Measurements from ENCODE around the gene GDF10. TPM values are rescaled to one million over a fixed set of nuclear protein-coding genes. Genes with fewer than 3 reads are reported as not detected.

The GDF10 gene
- total and polyA plus RNA-seq, 2 donors (not counting 3 experiments of a cell fraction or from before 2014, with no cell fraction given), result not detected

- Histone ChIP-seq H4K20me1 (replicated peaks; ENCODE audit: control insufficient read depth, extremely low read depth, insufficient read depth, low read length) (no peaks in the 10 kb centered on the region), H3K9ac (replicated peaks; ENCODE audit: extremely low read depth, insufficient read depth, low read length) (no peak overlapping the region), H3K27ac (ENCODE audit: insufficient read depth, low read depth, low read length) (no peak overlapping the region), H3K27me3 (ENCODE audit: control insufficient read depth in 2 of 2, insufficient read depth in 2 of 2, low read length in 2 of 2) (no peaks in the 10 kb centered on the region), H3K4me1 (ENCODE audit: control insufficient read depth, extremely low read depth, insufficient read depth, low read length) (no peaks in the 10 kb centered on the region), H3K4me2 (ENCODE audit: insufficient read depth, low read length) (no peak overlapping the region), H3K79me2 (ENCODE audit: control insufficient read depth, insufficient read depth, low read length) (no peaks in the 10 kb centered on the region), H3K36me3 (ENCODE audit: control insufficient read depth in 2 of 2, extremely low read depth in 1 of 2, insufficient read depth in 2 of 2, low read length in 2 of 2) (no peaks in the 10 kb centered on the region), H3K9me3 (replicated peaks; ENCODE audit: control insufficient read depth, insufficient read depth, low read length) (no peaks in the 10 kb centered on the region), H3K9me1 (replicated peaks; ENCODE audit: control insufficient read depth, extremely low read depth, insufficient read depth, low read length) (no peaks in the 10 kb centered on the region), H3K4me3 (replicated peaks in 1 of 3; ENCODE audit: insufficient read depth in 1 of 3, low read depth in 1 of 3, low read length in 3 of 3) (no peak overlapping the region), H2AFZ (ENCODE audit: low read depth, low read length) (no peak overlapping the region)
- BruUV-seq (replicated peaks), result no TSS peak
- intact Hi-C loops (cut with micrococcal nuclease), result no loop called here
- dilution Hi-C loops (cut with MboI; ENCODE audit: extremely low pct_ligation_motif_present, low sequenced_read_pairs), result no loop called here
- TF ChIP-seq MAX (IDR thresholded peaks at IDR 0.05; ENCODE audit: insufficient read depth, insufficient read length) (no peak), CTCF (IDR thresholded peaks at IDR 0.05; ENCODE audit: extremely low read depth in 1 of 2, insufficient read depth in 1 of 2, low read depth in 1 of 2, low read length in 2 of 2) (no peak)
- DNase-seq (ENCODE audit: low read depth, low spot score) (no peak), FAIRE-seq (no peak)
- POLR2A ChIA-PET, result no interaction called here
- CTCF ChIA-PET, result interaction anchor here (1.5 to 1.7 kb wide), 2 partner anchors 30 to 258 kb away, joined by 3 to 6 read pairs; no protein-coding TSS in a partner anchor
These were observed 17.4 kb upstream of the GDF10 start for GRCh38 chr10:47282657-47283018.

GRCh38 chr10:47283101-47283630, 16.8 kb upstream of the GDF10 start:
- no peak for FAIRE-seq
- Histone ChIP-seq H3K27ac (ENCODE audit: insufficient read depth, low read depth, low read length) (no peak overlapping the region), H3K4me3 (replicated peaks in 1 of 3; ENCODE audit: insufficient read depth in 1 of 3, low read depth in 1 of 3, low read length in 3 of 3) (no peak overlapping the region), H3K27me3 (ENCODE audit: control insufficient read depth in 2 of 2, insufficient read depth in 2 of 2, low read length in 2 of 2) (no peaks in the 10 kb centered on the region), H3K79me2 (ENCODE audit: control insufficient read depth, insufficient read depth, low read length) (no peaks in the 10 kb centered on the region), H3K9me1 (replicated peaks; ENCODE audit: control insufficient read depth, extremely low read depth, insufficient read depth, low read length) (no peaks in the 10 kb centered on the region), H4K20me1 (replicated peaks; ENCODE audit: control insufficient read depth, extremely low read depth, insufficient read depth, low read length) (no peaks in the 10 kb centered on the region), H3K4me2 (ENCODE audit: insufficient read depth, low read length) (no peak overlapping the region), H3K36me3 (ENCODE audit: control insufficient read depth in 2 of 2, extremely low read depth in 1 of 2, insufficient read depth in 2 of 2, low read length in 2 of 2) (no peaks in the 10 kb centered on the region), H3K4me1 (ENCODE audit: control insufficient read depth, extremely low read depth, insufficient read depth, low read length) (no peaks in the 10 kb centered on the region), H3K9ac (replicated peaks; ENCODE audit: extremely low read depth, insufficient read depth, low read length) (no peak overlapping the region), H2AFZ (ENCODE audit: low read depth, low read length) (no peak overlapping the region), H3K9me3 (replicated peaks; ENCODE audit: control insufficient read depth, insufficient read depth, low read length) (no peaks in the 10 kb centered on the region)
- intact Hi-C loops (cut with micrococcal nuclease), result no loop called here
- POLR2A ChIA-PET, result no interaction called here
- CTCF ChIA-PET, result interaction anchor here (1.5 to 1.7 kb wide), 2 partner anchors 29 to 259 kb away, joined by 3 to 6 read pairs; no protein-coding TSS in a partner anchor
- DNase-seq (ENCODE audit: low read depth, low spot score), result no peak
- TF ChIP-seq GATA2 (IDR thresholded peaks at IDR 0.05; ENCODE audit: insufficient read depth, insufficient read length, low read depth, low read length), result no peak
- no peak for TF ChIP-seq POLR2AphosphoS5 (IDR thresholded peaks at IDR 0.05; ENCODE audit: insufficient read depth, low read depth, low read length)
- TF ChIP-seq MYC (IDR thresholded peaks at IDR 0.05; ENCODE audit: low read depth, low read length), result no peak
- TF ChIP-seq POLR2A (IDR thresholded peaks at IDR 0.05; ENCODE audit: low read depth, low read length), result no peak
- no peak for TF ChIP-seq MAX (IDR thresholded peaks at IDR 0.05; ENCODE audit: insufficient read depth, insufficient read length)
- no peak for TF ChIP-seq JUN (IDR thresholded peaks at IDR 0.05; ENCODE audit: borderline replicate concordance, insufficient read depth, insufficient read length, low read depth)
- no peak for TF ChIP-seq EZH2 (IDR thresholded peaks at IDR 0.05; ENCODE audit: borderline replicate concordance, low read depth, low read length, severe bottlenecking)
- no peak for TF ChIP-seq FOS (IDR thresholded peaks at IDR 0.05; ENCODE audit: borderline replicate concordance, insufficient read depth, low read length)
- TF ChIP-seq CTCF (IDR thresholded peaks at IDR 0.05; ENCODE audit: extremely low read depth in 1 of 2, insufficient read depth in 1 of 2, low read depth in 1 of 2, low read length in 2 of 2), result no peak
- no TSS peak for BruUV-seq (replicated peaks)
- dilution Hi-C loops (cut with MboI; ENCODE audit: extremely low pct_ligation_motif_present, low sequenced_read_pairs), result no loop called here
